Stimulated activated CD4-positive, alpha-beta T cell treated with anti-CD3 and anti-CD28 coated beads, Interleukin-15, amount 100 ng/mL, for 48 hours (primary cell): Measurements from ENCODE around the gene BRD3OS.

Experiments
- DNase-seq, 2 donors: peaks; one replicate each; pipeline ENCODE4 v3.0.0-alpha.2; 2020; ENCODE audit warnings: low read depth in 2 of 2

The BRD3OS gene, protein sequence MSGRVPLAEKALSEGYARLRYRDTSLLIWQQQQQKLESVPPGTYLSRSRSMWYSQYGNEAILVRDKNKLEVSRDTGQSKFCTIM

DNA sequence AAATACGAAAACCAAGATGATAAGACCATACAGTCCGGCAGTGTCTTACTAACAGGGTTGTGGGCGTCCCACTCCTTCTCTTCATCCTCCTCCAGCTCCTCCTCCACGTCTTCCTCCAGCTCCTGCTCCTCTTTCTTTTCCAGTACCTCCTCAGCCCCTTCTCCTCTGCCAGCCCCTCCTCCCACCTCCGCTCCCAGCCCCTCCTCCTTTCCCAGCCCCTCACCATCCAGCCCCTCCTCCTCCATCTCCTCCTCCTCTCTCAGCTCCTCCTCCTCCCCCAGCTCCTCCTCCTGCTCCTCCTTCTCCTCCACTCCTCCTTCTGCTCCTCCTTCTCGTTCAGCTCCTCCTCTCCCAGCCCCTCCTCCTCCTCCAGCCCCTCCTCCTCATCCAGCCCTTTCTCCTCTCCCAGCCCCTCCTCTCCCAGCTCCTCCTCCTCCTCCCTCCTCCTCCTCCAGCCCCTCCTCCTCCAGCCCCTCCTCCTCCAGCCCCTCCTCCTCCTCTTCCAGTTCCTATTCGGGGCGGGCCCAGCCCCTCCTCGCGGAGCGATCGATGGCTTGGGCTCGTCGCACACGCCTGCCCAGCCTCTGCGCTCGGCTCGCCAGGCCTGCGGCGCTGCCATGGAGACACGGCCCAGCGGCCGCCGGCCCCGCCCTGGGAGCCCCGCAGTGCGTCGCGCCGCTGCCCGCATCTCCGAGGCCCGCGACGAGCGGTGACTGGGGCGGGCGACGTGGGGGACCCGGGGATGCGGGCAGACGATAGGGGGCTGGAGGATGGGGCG lies at the start of gene BRD3OS:
TSS of gene BRD3OS (plus strand) at position 654 of the 778 bp plus-strand sequence. CDS start 1,267 bp downstream, outside the sequence.
- DNase-seq: peak; percentile 91 to 93

DNA sequence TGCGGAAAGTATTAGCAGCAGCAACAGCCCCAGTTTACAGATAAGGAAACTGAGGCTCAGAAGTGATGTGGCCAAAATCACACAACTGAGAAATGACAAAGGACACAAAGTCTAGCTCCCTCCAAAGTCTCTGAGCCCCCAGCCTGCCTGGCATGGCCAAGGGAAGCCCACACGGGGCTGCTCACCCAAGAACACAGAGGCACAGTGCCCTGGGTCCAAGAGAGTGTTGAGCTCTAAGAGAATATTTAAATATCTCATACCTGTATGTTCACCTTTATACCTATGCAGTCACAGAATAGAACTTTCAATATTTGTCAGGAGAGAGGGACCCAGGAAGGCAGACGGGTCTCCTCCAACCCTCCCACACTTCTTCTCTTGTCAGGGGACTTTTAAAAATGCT lies 49.8 kb upstream of the BRD3OS start:
- no peak for DNase-seq

DNA sequence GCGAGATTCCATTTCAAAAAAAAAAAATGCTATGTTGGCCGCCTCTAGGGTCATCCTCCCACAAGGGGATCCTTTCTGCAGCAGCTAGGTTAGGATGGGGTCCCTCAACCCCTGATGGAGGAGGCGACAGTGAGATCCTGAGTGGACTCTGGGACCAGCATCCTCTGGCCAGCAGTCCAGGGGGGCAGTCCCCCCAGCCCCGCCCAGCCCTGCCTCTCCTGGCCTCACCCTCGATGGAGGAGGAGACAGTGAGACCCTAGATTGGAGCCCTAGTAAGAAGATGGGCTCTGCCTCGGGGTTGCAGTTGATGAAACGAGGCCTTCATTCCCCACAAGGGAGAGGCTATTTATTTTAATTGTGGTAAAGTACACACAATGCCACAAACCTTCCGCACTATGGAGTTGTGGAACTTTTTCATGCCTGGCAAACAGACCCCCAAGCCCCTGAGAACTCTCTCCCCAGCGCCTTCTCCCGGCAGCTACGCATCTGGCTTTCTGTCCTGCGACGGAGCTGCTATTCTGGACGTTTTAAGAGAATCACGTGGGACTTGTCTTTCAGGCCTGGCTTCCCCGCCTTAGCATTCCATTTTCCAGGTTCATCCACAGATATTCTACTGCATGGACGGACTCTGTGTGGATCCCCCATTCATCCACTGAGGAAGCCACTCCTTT lies 49.0 kb upstream of the BRD3OS start:
- no peak for DNase-seq

DNA sequence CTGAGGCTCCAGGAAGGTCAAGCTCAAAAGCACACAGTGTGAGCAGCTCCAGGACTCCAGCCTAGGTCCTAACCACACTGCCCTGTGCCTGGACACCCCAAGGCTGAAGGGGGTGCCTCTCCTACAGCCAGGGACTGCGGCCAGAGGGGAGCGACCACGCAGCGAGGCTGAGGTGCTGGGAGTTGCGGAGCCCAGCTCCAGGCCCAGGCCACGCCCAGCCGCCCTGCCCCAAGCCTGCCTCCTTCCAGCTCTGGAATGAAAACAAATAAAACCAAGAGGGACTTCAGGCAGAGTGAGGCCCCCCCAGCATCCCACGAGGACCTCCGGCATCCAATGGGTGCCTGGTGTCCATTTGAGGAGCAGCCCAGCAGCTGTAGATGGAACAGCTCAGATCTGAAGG lies 48.4 kb upstream of the BRD3OS start:
- no peak for DNase-seq

DNA sequence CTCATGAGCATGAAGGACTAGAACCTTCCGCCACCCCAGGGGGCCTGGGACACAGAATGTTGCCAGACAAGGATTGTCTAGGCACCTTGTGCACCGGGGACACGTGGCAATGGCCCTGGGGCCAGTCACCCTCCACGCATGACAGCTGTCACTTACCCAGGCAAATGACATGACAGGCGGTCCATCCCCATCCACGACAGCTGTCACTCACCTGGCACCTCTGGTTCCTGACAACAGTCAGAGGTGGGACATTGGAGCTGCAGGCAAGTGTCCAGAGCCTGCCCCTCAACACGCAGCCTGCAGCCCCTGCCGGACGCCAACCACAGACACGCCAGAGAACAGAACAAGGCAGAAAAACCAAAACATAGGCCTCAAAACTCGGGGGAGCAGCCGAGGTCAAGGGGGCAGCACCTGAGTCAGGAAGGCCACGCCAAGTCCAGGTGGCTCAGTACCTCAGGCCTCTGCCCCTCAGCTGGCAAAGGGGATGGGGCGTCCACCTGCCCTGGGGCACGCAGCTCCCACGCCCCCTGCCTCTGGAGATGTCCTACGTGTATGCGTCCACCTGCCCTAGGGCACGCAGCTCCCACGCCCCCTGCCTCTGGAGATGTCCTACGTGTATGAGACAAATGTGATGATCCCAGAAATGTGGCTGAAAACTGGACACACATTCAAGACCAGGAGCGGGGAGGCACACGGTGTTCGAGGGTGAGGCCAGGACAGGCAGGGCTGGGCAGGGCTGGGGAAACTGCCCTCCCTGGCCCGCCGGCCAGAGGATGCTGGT lies 47.7 kb upstream of the BRD3OS start:
- DNase-seq: no peak

DNA sequence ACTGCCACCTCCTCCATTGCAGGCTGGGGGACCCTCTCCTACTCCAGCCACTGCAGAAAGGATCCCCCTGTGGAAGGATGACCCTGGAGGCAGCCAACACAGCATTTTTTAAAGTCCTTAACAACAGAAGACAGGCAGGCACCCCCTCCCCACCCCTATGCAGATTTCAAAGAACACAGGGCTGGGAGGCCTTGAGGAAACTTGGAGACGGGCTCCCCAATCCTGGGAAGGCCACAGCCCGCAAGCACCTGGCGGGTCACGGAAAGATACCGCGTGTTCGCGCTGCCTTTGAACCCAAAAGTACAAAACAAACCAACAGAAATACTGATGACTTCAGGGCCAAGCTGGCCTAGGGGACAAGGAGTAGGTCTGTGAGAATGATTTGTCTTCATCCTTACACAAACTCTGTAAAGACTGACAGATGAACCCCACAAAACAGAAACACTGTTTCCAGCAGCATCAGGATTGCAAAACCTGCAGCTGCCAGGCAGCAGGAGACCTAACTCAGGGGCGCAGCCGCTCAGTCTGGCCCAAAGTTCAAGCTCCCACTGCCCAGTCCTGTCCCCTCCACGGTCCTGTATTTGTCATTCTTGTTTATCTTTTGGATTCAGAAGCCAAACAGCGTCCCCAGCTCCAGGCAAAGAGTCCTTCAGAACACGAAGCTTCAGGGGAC lies 46.9 kb upstream of the BRD3OS start:
- DNase-seq: no peak

DNA sequence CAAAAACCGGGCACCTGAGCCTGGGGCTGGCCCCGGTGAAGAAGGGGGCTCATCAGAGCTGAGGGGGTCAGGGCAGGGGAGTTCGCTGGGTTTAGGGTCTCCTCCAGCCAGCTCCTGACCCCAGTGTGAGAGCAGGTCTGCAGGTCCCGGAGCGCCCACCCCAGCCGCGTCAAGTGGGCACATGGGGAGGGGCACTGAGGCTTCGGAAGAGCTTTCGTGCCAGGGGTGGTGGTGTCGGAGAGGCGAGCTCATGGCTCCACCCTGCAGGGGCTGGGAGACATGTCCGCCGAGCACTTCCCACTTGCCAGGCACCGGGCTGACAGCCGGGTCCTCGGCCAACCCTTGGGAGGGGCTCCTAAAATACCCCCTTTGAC lies 46.4 kb upstream of the BRD3OS start:
- DNase-seq: no peak

DNA sequence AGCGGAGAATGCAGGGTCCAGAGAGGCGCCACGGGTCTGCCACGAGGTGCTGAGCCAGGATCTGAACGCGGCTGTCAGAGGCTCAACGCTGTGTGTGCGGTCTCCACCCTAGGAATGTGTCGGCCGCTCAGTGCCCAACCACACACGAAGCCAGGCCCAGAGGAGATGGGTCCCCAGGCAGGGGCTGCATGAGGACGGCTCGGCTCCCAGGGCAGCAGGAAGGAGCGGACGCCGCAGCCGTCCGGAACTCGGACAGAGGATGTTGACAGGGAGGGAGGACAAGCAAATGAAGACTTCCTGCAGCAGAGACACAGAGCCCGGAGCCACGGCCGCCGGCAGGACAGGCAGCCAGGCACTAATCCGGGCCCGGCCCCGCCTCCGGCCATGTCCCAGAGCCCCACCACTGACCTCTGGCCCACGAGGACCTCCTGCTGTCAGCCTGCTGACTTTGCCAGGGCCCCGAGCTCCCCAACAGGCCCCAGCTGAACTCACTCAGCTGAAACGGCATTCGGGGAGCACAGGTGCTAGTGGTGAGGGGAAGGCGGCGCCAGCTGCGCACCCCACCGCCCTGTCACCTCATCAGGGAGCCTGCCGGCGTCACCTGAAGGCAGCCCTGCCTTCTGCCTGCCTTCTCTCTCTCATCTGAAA lies 45.9 kb upstream of the BRD3OS start:
- no peak for DNase-seq

DNA sequence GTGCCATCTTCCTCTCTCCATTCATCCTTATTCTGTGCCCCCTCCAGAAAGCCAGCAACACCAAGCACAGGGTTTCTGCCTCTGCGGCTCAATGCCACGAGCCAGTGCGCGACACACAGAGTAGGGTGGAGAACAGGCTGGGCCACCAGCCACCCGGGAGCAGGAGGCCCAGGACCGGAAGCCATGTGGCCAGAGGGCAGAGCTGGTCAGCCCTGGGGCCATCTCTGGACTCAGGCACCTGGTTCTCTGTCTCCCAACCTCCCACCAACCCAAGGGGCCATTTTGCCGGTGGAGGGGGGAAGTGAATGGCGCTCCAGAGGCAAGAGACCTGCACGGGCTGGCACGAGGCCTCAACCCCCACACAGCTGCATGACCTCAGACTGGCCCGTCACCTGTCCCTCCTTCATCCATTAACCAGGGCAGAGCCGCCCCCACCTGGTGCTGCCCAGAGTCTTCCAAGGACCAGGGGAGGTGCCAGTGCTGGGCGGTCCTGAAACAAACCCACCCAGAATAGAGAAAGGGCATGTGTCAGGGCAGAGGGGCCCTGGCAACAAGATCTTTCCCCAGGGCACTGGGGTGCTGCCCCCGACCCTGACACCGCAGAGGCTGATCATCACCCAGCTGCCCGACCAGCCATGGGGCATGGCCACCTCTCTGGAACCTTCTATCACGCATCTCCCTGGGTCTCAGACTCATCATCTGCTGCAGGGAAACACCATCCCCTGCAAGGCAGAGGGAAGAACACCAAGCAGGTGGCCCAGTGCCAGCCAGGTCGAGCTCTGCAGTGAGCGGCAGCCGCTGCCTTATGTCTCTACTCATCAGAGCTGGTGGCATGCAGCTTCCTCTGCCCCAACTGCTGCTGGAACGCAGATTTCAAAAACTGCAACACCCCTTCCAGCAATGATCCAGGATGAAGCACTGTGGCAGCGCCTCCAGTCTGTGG lies 45.1 kb upstream of the BRD3OS start:
- no peak for DNase-seq

DNA sequence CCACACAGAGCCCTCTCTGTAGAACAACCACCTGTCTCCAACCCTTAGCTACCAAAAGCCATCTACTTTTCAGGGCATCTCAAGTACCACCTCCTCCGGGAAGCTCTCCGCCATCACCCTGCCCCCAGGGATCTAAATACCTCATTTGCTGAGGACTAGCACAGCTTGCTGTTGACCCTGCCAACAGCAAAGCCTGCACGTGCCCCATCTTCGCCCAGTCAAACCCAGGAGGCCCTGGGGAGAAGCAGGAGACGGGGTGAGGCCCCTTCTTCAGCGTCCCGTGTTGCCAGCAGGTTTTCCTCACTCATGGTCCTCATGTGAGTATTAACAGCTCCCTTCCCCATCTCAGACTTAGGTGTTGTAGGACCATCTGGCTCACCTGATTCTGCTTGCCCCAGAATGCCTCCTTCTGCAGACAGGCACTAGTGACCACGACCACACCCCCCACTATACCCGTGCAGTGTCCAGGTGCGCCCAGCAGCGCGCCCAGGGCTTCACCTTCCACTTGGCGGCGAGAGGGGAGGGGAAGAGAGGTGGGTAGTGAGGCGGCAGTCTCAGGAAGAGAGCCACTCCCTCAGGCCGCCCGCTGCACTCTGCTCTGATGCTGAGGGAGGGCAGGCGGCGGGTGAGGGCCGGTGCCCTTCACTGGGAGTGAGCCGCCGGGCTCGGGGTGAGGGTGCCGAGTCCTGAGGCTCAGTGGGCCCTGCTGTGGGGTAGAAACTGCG lies 44.3 kb upstream of the BRD3OS start:
- no peak for DNase-seq

DNA sequence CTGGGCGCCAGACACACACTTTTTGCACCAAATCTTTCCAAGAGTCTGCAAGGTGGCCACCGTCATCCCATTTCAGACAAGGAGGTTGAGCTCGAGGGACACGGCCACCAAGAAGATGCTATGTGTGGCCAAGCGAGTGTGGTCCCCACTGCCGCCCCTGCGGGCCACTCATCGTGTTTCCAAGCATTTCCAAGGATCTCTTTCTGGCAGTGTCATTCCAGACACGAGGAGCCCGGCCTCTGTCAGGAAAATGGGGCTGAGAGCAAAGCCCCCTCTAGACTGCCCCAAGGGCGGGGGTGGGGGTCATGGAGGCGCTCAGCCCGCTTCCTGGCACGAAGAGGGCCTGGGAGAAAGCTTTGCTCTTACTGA lies 43.7 kb upstream of the BRD3OS start:
- no peak for DNase-seq

DNA sequence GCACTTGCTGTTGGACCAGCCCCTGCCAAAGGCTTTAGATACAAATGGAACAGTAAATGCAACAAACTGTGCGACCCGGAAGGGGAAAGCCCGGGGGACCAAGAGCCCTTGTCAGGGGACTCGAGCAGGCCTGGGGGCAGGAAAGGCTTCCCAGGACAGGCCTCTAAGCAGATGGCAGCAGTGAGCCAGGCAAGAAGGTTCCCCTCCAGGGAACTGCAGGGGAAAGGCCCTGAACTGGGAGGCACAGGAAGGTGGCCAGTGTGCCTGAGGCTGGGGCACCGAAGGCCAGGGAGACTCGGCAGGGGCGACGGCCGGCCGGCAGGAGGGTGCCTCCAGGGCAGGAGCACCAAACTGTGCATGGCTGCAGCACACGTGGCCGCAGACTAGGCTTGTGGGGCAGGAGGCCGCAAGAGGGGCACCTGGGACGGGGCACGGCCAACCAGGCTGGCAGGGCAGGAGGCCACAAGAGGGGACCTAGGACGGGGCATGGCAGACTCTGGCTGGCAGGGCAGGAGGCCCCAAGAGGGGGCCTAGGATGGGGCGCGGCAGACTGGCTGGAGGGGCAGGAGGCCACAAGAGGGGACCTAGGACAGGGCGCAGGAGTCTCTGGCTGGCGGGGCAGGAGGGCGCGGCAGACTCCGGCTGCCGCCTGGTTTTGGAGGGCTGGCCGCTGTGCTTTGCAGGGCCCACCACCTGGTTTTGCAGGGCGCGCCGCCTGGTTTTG lies 43.2 kb upstream of the BRD3OS start:
- no peak for DNase-seq

DNA sequence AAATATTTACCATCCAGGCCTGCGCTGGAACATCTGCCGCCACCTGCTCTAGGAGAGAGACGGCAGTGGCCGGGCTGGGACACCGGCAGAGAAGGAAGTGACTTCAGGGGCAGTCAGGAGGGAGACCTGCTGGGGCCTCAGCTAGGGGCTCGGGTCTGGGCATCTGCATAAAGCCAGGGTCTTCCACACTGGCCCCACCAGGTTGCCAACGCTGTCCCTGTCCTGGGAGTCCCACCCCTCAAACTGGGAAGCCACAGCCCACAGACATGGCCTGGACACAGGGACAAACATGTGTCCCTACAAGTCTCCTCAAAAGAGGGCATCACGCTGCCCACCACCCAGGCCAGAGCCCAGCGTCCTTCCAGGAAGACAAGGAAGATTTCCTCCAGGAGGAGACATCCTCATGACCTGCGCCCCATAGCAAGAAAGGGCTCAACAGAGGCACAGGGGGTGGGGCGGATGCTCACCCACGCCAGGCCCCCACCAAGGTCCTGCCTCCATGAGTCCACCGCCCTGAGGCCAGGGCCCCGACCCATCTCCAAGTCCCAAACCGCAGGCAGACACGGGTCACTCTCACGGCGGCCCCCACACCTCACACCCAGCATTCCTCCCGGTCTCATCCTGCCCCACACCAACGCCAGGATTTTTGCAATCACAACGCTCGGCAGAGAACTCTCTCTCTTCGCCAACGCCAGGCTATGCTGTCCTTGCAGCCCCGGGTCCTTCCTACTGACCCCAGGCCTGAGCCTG lies 42.1 kb upstream of the BRD3OS start:
- DNase-seq: no peak

DNA sequence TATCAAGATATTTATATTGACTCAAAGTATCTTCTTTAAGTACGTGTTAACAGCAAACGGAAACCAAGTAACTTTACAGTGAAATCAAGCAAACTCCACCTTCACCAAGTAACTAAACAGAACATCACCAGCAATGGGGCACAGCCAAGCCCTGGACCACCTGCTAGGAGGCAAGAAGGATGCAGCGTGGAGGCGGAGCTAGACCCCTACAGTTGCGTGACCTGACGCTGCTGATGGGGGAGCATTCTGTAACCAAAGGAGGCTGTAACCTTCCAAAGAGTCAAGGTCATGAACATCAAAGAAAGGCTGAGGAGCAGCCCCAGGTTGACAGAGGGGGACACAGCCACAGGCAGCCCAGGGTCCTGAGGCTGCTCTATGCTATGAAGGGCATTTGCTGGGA lies 39.2 kb upstream of the BRD3OS start:
- DNase-seq: no peak

DNA sequence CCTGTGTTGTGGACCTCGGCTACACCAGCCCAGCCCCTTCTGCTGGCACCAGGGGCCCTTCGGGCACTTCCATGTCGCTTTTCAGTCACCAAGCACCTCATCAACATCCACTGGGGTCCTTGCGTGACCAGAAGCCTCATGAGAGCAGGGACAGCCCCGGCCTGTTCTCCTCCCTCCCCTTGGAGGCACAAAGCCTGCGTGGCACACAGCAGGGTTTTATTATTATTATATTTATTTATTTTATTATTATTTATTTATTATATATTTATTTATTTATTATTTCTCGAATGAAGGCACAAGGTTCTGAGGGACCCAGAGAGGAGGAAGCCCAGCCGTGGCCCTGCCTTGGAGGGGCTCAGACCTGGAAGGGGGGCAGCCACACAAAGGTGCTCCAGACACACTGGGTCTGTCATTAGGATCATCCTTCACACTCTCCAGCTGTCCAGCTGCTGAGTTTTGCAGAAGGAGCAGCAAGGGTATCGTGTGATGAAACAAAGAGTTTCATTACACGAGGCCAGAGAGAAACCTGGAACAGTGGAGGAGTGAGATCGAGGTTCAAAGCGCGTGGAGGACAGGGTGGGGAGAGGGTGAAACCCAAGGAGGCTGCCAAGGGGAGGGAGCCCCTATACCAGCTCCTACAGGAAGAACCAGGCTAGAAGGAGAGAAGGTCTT lies 38.4 kb upstream of the BRD3OS start:
- no peak for DNase-seq

DNA sequence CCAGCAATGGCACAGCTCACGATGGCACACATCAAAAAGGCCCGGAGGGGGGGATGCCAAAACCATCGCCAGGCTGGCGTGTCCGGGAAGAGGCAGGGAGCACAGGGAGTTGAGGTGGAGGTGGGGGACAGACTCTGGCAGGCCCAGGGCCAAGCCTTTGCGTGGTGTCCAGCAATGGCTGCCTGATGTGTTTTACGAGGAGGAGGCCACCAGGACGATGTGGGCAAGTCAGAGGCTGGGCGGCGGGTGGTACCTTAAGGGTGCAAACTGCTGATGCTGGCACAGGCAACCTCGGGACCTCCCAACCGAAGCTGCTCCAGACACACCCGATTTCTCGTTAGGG lies 37.9 kb upstream of the BRD3OS start:
- DNase-seq: no peak

DNA sequence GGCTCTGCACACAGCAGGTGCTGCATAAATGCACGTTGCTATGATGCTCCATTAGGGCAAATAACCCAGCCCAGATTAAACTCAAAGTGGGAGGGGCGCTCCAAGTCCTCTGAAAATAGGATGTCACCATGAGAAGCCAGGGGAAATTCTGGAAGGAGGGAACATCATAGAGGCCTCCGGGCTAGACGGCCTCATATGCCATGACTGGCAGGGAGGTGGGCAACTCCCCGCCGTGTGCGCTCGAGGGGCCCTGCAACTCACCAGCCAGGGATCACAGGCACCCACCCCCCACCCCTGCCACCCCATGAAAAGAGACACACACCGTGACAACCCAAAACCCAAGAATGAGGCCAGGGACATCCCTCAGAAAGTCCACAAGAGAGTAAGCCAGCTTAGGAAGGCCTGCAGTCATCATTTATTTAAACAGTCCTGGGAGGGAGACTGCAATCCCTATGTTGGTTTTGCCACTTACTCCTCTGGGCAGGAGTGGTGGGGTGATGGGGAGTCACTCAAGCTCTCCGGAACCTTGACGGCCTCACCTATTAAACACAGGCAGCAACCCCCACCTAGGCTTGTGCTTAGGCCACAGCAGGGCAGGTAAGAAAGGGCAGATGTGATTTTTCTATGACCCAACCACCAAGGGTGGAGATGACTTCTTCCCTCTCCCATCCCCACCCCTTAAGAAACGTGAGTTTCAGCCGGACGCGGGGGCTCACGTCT lies 37.2 kb upstream of the BRD3OS start:
- DNase-seq: no peak
